DND-41 (cell line): ENCODE measurements around the gene LRRC27.

Experiments
- ATAC-seq: fragments of 200-7000 bp; cut with Tn5 transposase; 3 replicates; pipeline ENCODE4 v1.9.1; 2021; ENCODE audit warnings: low read depth; ENCODE audit not compliant: insufficient read depth
- DNase-seq: peaks from one replicate; pipeline ENCODE4 v3.0.0-alpha.2; 2020
- H2AFZ ChIP-seq: 2 replicates; pipeline ENCODE4 v1.6.0; 2012; ENCODE audit warnings: low read depth, low read length
- H3K27ac ChIP-seq: 2 replicates; pipeline ENCODE4 v1.5.1; 2012; ENCODE audit warnings: low read length, inconsistent platforms
- H3K27me3 ChIP-seq: fragments of 200-600 bp; sonication (generic); 2 replicates; pipeline ENCODE4 v1.6.0; 2012; ENCODE audit warnings: low read length, mild to moderate bottlenecking, inconsistent platforms; ENCODE audit not compliant: insufficient read depth, poor library complexity
- H3K36me3 ChIP-seq: 2 replicates; pipeline ENCODE4 v1.5.1; 2012; ENCODE audit warnings: low read length, inconsistent platforms; ENCODE audit not compliant: insufficient read depth
- H3K4me1 ChIP-seq: 2 replicates; pipeline ENCODE4 v1.5.1; 2012; ENCODE audit warnings: mild to moderate bottlenecking, low read length; ENCODE audit not compliant: insufficient read depth
- H3K4me2 ChIP-seq: 2 replicates; pipeline ENCODE4 v1.6.0; 2012; ENCODE audit warnings: mild to moderate bottlenecking, moderate library complexity, low read length, inconsistent platforms; ENCODE audit not compliant: insufficient read depth
- H3K4me3 ChIP-seq, 2 experiments: fragments of 200-600 bp in 1 of 2; shearing (Covaris generic) in 1 of 2; 2 replicates each; pipeline ENCODE4 v1.5.1; 2012 to 2016; ENCODE audit warnings: inconsistent platforms in 2 of 2, low read length in 2 of 2, mild to moderate bottlenecking in 2 of 2, low read depth in 1 of 2, moderate library complexity in 1 of 2
- H3K79me2 ChIP-seq: 2 replicates; pipeline ENCODE4 v1.6.0; 2012; ENCODE audit warnings: low read length, inconsistent platforms; ENCODE audit not compliant: insufficient read depth
- H3K9ac ChIP-seq: 2 replicates; pipeline ENCODE4 v1.6.0; 2012; ENCODE audit warnings: low read depth, mild to moderate bottlenecking, inconsistent platforms, low read length, moderate library complexity
- H3K9me3 ChIP-seq: 2 replicates; pipeline ENCODE4 v1.5.1; 2012; ENCODE audit warnings: low read length, moderate library complexity, mild to moderate bottlenecking, inconsistent platforms; ENCODE audit not compliant: insufficient read depth, severe bottlenecking
- H4K20me1 ChIP-seq: 2 replicates; pipeline ENCODE4 v1.6.0; 2012; ENCODE audit warnings: low read length; ENCODE audit not compliant: insufficient read depth
- EZH2 ChIP-seq: IDR thresholded peaks from 3 replicates; pipeline ENCODE4 v1.6.1; 2012; ENCODE audit warnings: borderline replicate concordance, low read depth, mild to moderate bottlenecking, moderate library complexity, low read length, inconsistent platforms; ENCODE audit not compliant: severe bottlenecking
- TF ChIP-seq, protein P1 (sequence below): IDR thresholded peaks from 2 replicates; pipeline ENCODE4 v1.5.1; 2012; ENCODE audit warnings: borderline replicate concordance, low read length, moderate library complexity, mild to moderate bottlenecking; ENCODE audit not compliant: poor library complexity, severe bottlenecking; ENCODE audit errors: extremely low read depth

LRRC27 gene

DNA sequence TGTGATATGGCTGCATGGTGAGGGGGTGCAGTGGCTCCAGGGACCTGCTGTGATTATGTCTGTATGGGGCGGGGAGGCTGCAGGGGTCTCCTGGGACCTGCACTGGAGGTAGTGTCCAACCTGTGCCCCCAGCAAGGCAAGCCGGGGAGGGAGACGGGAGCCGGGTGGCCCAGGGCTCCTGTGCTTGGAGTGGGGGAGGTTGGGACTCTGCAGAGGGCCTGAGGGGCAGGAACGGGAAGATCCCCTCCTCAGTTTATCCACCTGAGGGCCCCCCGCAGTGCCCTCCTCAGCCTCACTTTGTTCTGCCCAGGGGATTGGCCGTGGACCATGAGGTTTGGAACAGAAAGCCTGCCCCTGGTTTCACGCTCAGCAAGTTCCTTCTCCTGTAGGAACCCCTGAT, 42.2 kb downstream of the LRRC27 start:
- H3K9ac ChIP-seq: no peak overlapping the region
- H3K27me3 ChIP-seq: no peaks in the 10 kb centered on the region
- H4K20me1 ChIP-seq: no peaks in the 10 kb centered on the region; the same call in 1 of the 2 replicates
- no peaks in the 10 kb centered on the region for H3K9me3 ChIP-seq
- TF ChIP-seq, protein P1, sequence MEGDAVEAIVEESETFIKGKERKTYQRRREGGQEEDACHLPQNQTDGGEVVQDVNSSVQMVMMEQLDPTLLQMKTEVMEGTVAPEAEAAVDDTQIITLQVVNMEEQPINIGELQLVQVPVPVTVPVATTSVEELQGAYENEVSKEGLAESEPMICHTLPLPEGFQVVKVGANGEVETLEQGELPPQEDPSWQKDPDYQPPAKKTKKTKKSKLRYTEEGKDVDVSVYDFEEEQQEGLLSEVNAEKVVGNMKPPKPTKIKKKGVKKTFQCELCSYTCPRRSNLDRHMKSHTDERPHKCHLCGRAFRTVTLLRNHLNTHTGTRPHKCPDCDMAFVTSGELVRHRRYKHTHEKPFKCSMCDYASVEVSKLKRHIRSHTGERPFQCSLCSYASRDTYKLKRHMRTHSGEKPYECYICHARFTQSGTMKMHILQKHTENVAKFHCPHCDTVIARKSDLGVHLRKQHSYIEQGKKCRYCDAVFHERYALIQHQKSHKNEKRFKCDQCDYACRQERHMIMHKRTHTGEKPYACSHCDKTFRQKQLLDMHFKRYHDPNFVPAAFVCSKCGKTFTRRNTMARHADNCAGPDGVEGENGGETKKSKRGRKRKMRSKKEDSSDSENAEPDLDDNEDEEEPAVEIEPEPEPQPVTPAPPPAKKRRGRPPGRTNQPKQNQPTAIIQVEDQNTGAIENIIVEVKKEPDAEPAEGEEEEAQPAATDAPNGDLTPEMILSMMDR: no peak
- no peak for TF ChIP-seq EZH2
- no peak overlapping the region for H3K27ac ChIP-seq
- no peak for ATAC-seq
- H3K4me3 ChIP-seq: no peak overlapping the region
- no peak overlapping the region for H3K4me2 ChIP-seq
- no peaks in the 10 kb centered on the region for H3K79me2 ChIP-seq
- no peaks in the 10 kb centered on the region; the same call in 1 of the 2 replicates for H3K4me1 ChIP-seq
- no peak for DNase-seq
- no peak overlapping the region for H2AFZ ChIP-seq
- H3K36me3 ChIP-seq: no peaks in the 10 kb centered on the region

DNA sequence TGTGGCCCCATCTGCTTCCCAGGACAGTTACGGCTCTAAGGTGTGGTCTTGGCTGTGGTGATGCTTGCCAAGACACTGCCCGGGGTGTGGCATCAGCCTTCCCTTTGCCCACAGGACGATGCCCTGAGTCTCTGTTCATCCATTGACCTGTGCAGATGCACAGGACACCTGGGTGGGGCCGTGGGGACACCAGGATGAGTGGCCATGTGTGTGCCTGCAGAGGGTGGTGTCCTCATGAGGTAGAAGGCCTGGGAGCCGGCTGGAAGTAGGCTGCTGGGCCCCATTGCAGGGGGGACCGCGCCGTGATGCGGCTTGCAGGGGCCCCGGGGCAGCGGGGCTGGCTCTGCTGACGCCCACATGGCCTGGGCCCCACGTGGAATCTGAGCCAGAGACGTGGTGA, 42.6 kb downstream of the LRRC27 start:
- no peak overlapping the region for H3K9ac ChIP-seq
- no peak for ATAC-seq
- no peak overlapping the region for H2AFZ ChIP-seq
- no peak for DNase-seq
- H3K79me2 ChIP-seq: no peaks in the 10 kb centered on the region
- no peak overlapping the region for H3K27ac ChIP-seq
- H4K20me1 ChIP-seq: no peaks in the 10 kb centered on the region; the same call in 1 of the 2 replicates
- H3K36me3 ChIP-seq: no peaks in the 10 kb centered on the region
- no peaks in the 10 kb centered on the region for H3K9me3 ChIP-seq
- no peaks in the 10 kb centered on the region; the same call in 1 of the 2 replicates for H3K4me1 ChIP-seq
- H3K4me2 ChIP-seq: no peak overlapping the region
- no peak overlapping the region for H3K4me3 ChIP-seq
- no peaks in the 10 kb centered on the region for H3K27me3 ChIP-seq
- TF ChIP-seq EZH2: no peak
- TF ChIP-seq, protein P1: no peak

- H3K4me1 ChIP-seq: no peaks in the 10 kb centered on the region; the same call in 1 of the 2 replicates
- H3K79me2 ChIP-seq: no peaks in the 10 kb centered on the region
- H3K36me3 ChIP-seq: no peaks in the 10 kb centered on the region
- H2AFZ ChIP-seq: no peak overlapping the region
- H3K27ac ChIP-seq: no peak overlapping the region
- H3K9me3 ChIP-seq: no peaks in the 10 kb centered on the region
- H3K9ac ChIP-seq: no peak overlapping the region
- no peaks in the 10 kb centered on the region for H3K27me3 ChIP-seq
- DNase-seq (no peak), ATAC-seq (no peak)
- H3K4me3 ChIP-seq: no peak overlapping the region
- H4K20me1 ChIP-seq: no peaks in the 10 kb centered on the region; the same call in 1 of the 2 replicates
- H3K4me2 ChIP-seq: no peak overlapping the region
- TF ChIP-seq EZH2: no peak
- TF ChIP-seq, protein P1: no peak
Observed at GRCh38 chr10:132375116-132375794, 43.3 kb downstream of the LRRC27 start.
